Fibroblast of skin of left biceps (primary cell): ENCODE data around the gene CSTPP1.
A peak's percentile ranks its signal among the peaks of the same experiment; 100 is the strongest.
"Not testable (repeated sequence)": the region's sequence is repeated elsewhere in the genome, so short reads cannot be mapped to it uniquely, and the experiment has no call there.

Experiments
- DNase-seq, 2 experiments: peaks; one replicate each; pipeline ENCODE4 v3.0.0-alpha.2; 2013; ENCODE audit warnings: low read depth in 2 of 2

The CSTPP1 gene

GRCh38 chr11:47099214-47099917 lies 162.8 kb downstream of the CSTPP1 start:
- no peak for DNase-seq

GRCh38 chr11:47099918-47100315 lies 163.4 kb downstream of the CSTPP1 start:
- no peak for DNase-seq

DNA sequence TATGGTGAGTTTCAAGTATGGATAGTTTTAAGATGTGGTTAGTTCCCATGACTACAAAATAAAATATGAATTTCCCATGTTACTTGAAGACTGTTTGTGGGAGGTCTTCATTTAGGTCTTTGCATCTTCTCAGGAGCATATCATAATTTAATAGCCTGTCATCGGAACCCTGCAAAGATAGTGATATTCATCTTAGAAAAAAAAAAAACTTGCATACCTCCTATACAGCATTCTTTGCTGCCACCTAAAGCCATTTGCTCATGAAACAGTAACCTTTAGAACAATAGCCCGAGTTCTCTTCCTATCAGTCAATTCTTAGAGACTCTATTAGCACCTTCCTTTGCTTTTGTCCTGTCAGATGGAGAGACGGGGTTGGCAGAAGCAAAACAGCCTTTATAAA lies 164.8 kb downstream of the CSTPP1 start:
- no peak for DNase-seq

DNA sequence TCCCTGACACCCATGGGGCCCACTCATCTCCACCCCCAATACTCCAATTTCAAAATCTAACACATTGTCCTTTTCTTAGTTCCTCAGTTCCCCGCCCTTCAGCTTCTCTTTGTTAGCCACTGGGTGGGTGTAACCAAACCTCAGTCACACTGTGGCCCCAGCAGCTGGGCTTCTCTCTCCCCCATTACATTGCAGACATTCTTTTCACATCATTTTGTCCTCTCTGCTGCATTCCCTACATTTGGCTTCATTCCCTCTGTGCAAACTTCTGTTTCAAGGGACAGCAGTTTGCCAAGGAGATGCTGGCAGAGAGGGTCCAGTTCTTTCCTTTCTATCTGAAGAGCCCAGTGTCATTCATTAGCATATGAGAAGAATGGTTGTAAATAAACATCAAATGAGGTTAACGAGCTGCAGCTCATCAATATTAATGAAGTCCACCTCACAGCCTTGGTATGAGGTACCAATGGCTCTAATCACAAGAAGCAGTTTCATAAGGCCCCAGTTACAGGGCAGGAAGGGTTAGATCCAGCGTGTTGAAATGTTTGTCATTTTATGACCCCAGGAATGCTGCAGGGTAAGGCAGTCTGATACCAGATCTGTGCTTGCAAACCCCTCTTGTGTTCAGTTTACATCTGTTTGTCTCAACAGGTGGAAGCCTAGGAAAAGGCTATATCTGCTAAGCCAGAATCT lies 167.8 kb downstream of the CSTPP1 start:
- DNase-seq: peak; percentile 26 to 28

DNA sequence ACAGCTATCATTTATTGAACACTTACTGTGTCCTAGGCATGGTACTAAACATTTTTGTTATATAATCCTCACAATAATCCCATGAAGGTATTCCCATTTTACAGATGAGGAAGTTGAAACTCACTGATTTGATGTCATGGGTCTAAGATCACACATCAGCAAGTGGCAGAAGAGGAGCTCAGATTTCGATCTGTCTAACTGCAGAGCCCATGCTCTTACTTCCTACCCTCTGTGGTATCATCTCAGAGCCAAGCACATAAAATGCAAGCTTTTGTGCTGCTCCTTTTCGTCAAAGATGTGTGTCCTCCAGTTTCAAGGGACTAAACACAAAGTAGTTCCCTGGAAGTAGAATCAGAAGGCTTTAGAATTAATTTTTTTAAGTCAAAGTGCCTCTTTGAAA lies 169.0 kb downstream of the CSTPP1 start:
- no peak for DNase-seq

GRCh38 chr11:47105974-47106373 lies 169.4 kb downstream of the CSTPP1 start:
- DNase-seq: no peak

DNA sequence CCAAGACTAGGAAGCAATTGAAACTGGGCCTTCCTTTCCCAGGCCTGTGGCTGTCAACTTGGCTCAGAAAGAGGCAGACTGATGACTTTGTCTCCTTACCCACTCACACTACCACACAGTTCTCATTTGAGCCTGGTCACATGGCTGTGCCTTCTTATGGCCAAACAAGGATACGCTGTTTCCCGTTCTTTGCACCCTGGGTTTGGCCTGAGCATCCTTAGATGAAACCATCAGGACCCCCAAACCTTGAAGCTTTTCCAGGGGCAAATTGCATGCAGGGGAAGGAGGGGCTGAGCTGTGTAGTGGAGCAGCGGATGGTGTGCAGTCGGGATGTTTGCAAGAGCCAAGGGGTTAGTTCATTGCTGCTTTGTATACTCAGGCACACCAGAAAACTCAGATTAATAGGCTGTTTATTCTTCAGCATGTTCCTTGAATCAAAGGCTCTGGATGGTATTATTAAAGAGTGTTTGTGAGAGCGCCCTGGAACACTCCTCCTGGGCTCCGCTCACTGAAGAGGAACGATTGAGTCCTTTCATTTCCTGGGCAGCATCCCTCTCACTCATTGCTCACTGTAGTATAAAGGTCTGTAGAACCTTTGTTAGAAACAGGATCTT lies 170.3 kb downstream of the CSTPP1 start:
- DNase-seq: no peak

GRCh38 chr11:47107744-47108143 lies 171.2 kb downstream of the CSTPP1 start:
- no peak for DNase-seq

DNA sequence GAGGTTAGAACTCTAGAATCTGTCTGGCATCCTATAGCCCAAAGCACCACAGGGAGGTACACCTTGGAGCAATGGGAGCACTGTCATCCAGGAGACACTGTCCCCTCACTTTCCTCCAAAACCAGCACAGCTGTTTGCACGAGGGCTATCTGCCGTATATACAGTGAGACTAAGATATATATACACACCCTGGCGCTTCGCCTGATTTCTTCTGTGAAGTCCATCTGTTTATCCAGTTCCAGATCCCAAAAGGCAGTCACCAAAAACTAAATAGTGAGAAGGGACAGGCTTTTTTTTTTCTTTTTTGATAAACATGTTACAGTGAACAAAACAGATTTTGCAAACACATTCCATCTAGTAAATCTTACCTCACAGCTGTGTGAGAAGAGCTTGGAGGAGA lies 171.7 kb downstream of the CSTPP1 start:
- no peak for DNase-seq

DNA sequence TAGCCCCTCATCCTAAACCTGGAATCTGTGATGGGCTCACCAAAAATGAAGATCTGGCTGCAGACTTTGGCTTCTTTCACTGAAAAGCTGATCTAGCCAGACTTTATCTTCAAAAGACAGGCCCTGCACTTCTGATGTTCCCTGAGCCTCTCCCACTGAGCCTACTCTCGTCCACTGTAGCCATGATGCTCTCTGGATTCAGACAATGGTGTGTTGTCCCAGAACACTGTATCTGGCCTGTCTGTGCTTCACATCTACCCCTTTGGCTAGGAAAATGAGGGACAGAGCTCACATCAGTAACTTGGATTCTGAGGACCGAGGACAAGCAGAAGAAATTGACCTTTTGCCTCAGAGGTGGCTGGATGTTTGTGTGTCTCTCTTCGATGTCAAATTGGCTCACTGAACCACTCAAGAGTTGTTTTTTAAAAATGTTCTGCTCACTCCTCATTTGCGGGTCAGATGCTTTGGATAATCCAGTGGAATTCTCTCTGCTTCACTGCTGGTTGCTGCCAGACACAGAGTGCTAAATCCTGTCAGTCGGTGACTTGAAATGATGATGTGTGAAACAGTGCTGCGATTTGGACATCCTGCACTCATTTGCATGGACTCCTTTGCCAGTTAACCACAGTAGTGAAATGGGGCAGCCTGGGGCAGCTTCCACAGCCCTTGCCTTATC lies 172.6 kb downstream of the CSTPP1 start:
- no peak for DNase-seq

DNA sequence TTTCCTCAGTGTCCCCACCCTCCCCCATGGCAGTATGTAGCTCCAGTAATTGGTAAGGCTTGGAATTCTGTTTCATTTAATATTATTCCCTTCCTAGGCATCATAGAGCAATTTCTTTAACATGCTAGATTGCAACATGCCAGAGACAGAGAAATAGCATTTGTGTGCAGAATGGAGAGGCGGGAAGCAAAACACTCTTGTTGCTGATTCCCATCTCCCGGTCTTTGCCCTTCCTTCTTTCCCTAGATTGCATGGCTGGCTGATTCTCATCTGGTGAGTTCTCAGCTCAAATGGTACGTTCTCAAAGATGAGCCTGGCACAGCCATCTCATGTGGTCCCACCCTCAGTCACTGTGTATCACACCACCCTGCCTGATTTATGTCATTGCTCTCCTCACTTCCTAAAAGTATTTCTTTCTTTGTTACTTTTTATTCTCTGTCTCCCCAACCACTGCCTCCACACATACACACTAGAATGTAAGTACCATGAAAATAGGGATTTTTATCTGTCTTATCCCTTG lies 173.2 kb downstream of the CSTPP1 start:
- DNase-seq: no peak

- no peak for DNase-seq
These were observed 174.8 kb downstream of the CSTPP1 start for GRCh38 chr11:47111318-47111804.

DNA sequence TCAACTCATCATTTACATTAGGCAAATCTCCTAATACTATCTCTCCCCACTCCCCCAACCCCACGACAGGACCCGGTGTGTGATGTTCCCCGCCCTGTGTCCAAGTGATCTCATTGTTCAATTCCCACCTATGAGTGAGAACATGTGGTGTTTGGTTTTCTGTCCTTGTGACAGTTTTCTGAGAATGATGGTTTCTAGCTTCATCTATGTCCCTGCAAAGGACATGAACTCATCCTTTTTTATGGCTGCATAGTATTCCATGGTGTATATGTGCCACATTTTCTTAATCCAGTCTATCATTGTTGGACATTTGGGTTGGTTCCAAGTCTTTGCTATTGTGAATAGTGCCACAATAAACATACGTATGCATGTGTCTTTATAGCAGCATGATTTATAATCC lies 176.4 kb downstream of the CSTPP1 start:
- DNase-seq: not testable (repeated sequence)

- not testable (repeated sequence) for DNase-seq
These were observed 182.6 kb downstream of the CSTPP1 start for GRCh38 chr11:47118958-47119688.

- no peak for DNase-seq
These were observed 184.5 kb downstream of the CSTPP1 start for GRCh38 chr11:47121056-47121455.

GRCh38 chr11:47121731-47122130 lies 185.2 kb downstream of the CSTPP1 start:
- no peak for DNase-seq

DNA sequence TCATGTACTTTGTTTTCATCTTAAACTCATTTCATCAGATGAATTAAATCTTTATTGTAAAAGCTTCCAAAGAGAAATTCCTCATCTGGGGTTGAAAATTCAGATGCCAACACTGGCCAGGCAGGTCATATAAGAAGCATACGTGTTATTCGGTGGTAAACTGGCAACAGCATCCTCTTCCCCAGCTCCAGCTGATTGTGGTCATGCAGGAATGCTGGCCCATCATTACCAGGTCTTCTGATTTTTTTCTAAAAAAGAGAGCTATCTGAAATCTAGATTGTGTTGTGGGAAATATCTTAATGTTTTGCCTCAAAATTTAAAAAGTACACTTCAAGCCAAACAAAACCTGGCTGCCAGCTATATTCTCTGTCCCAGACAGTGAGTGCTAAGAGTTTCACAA lies 186.5 kb downstream of the CSTPP1 start:
- no peak for DNase-seq

DNA sequence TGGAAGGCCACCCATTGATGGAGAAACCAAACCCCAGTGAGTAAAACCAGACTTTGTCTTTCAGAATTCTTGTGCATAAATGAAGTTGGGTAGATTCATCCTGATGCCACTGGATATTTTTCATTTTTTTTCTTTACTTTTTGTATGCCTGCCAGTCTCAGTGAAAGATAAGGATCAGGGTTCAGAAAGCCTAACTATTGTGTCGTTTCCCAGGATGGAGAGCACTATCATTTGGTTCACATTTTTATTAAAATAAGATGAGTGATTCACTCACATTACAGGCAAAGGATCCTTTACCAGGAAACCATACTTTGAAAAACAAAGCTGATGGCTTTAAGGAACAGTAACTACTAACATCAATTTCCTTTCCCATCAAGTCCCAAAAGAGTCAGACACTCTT lies 188.1 kb downstream of the CSTPP1 start:
- no peak for DNase-seq

DNA sequence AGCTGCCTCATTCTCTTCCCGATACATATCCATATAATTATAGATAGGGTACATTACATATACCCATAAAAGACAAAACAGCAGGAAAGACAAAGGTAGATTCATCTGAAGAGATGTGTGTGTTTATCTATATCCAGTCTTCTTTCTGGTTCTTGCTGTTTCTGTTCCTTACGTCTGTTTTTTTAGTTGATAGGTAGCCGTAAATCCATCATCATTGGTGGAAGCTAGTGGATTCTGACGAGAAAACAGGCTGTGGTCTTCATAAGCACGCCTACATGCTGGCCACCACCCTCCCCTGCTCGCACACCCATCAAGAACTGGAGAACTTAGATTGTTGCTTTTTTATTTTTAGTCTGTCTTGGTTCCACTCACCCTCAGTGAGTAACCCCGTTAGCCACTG lies 188.5 kb downstream of the CSTPP1 start:
- no peak for DNase-seq

GRCh38 chr11:47127213-47127612 lies 190.7 kb downstream of the CSTPP1 start:
- DNase-seq: no peak

GRCh38 chr11:47130543-47130942 lies 194.0 kb downstream of the CSTPP1 start:
- DNase-seq: no peak
